Transverse colon (tissue), 4 donors: ENCODE results near the gene ZNF674.

ENCODE experiments used
- EP300 ChIP-seq: sonication (generic); formaldehyde crosslinking; IDR thresholded peaks from one replicate; pipeline ENCODE4 v1.6.1; 2017; ENCODE audit warnings: antibody characterized with exemption, low read depth
- POLR2A ChIP-seq: fragments of 450-650 bp; IDR thresholded peaks from one replicate; pipeline ENCODE4 v1.6.1; 2016; ENCODE audit warnings: antibody characterized with exemption, mild to moderate bottlenecking, moderate library complexity
- POLR2AphosphoS5 ChIP-seq, 3 donors: sonication (generic); formaldehyde crosslinking; IDR thresholded peaks; one replicate each; pipeline ENCODE4 v1.6.1; 2016; ENCODE audit warnings: antibody characterized with exemption in 3 of 3
- TF ChIP-seq, protein P1 (sequence below), 5 experiments: fragments of 200-600 bp in 3 of 5; fragments of 450-650 bp in 2 of 5; sonication (generic) in 3 of 5; IDR thresholded peaks; 1 replicate in 2 of 5; 2 replicates in 3 of 5; pipeline ENCODE4 v1.5.1; 2016 to 2017; ENCODE audit warnings: antibody characterized with exemption in 5 of 5, inconsistent platforms in 3 of 5, mild to moderate bottlenecking in 2 of 5, moderate library complexity in 1 of 5

GRCh38 chrX:46531442-46531841 lies 13.8 kb downstream of the ZNF674 start:
- TF ChIP-seq POLR2A, result no peak
- TF ChIP-seq, protein P1, sequence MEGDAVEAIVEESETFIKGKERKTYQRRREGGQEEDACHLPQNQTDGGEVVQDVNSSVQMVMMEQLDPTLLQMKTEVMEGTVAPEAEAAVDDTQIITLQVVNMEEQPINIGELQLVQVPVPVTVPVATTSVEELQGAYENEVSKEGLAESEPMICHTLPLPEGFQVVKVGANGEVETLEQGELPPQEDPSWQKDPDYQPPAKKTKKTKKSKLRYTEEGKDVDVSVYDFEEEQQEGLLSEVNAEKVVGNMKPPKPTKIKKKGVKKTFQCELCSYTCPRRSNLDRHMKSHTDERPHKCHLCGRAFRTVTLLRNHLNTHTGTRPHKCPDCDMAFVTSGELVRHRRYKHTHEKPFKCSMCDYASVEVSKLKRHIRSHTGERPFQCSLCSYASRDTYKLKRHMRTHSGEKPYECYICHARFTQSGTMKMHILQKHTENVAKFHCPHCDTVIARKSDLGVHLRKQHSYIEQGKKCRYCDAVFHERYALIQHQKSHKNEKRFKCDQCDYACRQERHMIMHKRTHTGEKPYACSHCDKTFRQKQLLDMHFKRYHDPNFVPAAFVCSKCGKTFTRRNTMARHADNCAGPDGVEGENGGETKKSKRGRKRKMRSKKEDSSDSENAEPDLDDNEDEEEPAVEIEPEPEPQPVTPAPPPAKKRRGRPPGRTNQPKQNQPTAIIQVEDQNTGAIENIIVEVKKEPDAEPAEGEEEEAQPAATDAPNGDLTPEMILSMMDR (IDR thresholded peaks at IDR 0.05), result no peak
- TF ChIP-seq EP300, result no peak
- no peak for TF ChIP-seq POLR2AphosphoS5 (IDR thresholded peaks at IDR 0.05)
